Activated CD4-positive, alpha-beta T cell treated with anti-CD3 and anti-CD28 coated beads, Interleukin-2, amount 50 U/mL, for 48 hours (primary cell): ENCODE measurements around the gene MLC1.
A peak's percentile ranks its signal among the peaks of the same experiment; 100 is the strongest.

ENCODE experiments used
- DNase-seq, 2 experiments: peaks; one replicate each; pipeline ENCODE4 v3.0.0-alpha.2; 2020

The MLC1 gene

GRCh38 chr22:50014053-50014501, 71.1 kb downstream of the MLC1 start:
- no peak for DNase-seq

- no peak for DNase-seq
These were observed 72.7 kb downstream of the MLC1 start, which contains the start of gene IL17REL for GRCh38 chr22:50012211-50013181. TSS of gene IL17REL (minus strand) at chr22:50012765. CDS start at chr22:50012646, 119 bp downstream.

- no peak for DNase-seq
These were observed 73.6 kb downstream of the MLC1 start for GRCh38 chr22:50011447-50012210.

GRCh38 chr22:50010676-50011446, 74.4 kb downstream of the MLC1 start:
- DNase-seq, result peak in 1 of 2 experiments; percentile 37

DNA sequence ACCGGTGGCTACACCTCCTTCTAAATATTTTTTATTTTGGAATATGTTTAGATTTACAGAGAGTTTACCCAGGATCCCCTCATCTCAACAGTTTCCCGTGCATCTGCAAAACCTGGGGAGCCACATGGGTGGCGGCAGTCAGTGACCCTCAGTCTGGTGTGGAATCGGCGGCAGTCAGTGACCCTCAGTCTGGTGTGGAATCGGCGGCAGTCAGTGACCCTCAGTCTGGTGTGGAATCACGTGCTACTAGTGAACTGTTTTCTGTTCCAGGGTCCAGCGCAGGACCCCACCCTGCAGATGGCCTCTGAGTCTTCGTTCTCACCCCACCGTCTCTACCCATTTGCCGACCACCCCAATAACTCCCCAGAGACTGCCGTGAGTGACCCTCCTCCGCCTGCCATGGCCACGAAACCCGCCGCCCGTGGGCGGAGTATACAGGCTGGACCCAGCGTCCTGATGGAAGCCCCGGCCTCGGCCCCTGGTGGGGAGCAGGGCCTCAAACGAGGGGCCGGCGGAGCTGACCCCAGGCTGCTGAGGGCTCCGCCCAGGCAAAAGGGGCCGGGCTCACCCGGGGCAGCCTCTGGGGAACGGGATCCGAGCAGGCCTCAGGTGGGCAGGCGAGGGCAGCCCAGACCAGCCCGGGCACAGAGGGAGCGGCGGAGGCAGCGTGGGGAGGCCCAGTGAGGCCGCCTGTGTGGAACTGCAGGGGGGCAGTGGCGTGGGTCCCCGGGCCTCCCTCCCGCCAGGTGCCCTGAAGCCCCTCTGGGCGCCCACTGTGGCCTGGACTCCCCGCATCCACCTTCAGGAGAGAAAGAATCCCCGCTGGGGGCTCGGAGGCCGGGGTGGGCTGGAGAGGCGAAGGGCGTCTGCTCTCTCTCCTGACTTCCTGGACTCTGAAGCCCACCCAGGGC, 75.2 kb downstream of the MLC1 start:
- no peak for DNase-seq
